Renal cortex interstitium (tissue), 11 donors: ENCODE results near the gene USP54. TPM values are rescaled to one million over a fixed set of nuclear protein-coding genes. Genes with fewer than 3 reads are reported as not detected.

ENCODE experiments used
- DNase-seq, 11 donors: peaks; one replicate each; pipeline ENCODE4 v3.0.0-alpha.2; 2013; ENCODE audit warnings: low read depth in 9 of 11, low spot score in 4 of 11; ENCODE audit errors: extremely low read depth in 1 of 11
- polyA plus RNA-seq, 3 donors: library from polyadenylated mRNA; unstranded; fragments of 120-200 nt; gene quantifications; one replicate each; pipeline ENCODE4 v1.2.1, GENCODE V29; 2013; ENCODE audit not compliant: insufficient read length in 3 of 3

The USP54 gene
- polyA plus RNA-seq, 3 donors = 34.1 to 45.7 (median 39.6) TPM

- DNase-seq = peak; percentile 33 to 68 (median 53)
These were observed 95.8 kb downstream of the USP54 start for GRCh38 chr10:73495226-73495883.

- DNase-seq = peak in 2 of 11 donors; percentile 0 to 1
These were observed 96.3 kb downstream of the USP54 start for GRCh38 chr10:73494877-73495225.

GRCh38 chr10:73494213-73494612 lies 96.9 kb downstream of the USP54 start:
- no peak for DNase-seq

- no peak for DNase-seq
These were observed 97.4 kb downstream of the USP54 start for GRCh38 chr10:73493781-73494180.

- DNase-seq = no peak
These were observed 104.5 kb downstream of the USP54 start for GRCh38 chr10:73486601-73487000.

- DNase-seq = no peak
These were observed 105.8 kb downstream of the USP54 start for GRCh38 chr10:73485320-73485719.

GRCh38 chr10:73480158-73480557 lies 111.0 kb downstream of the USP54 start:
- DNase-seq = no peak

- DNase-seq = no peak
These were observed 112.5 kb downstream of the USP54 start for GRCh38 chr10:73478636-73479035.

GRCh38 chr10:73471226-73471625 lies 119.9 kb downstream of the USP54 start:
- DNase-seq = no peak

- no peak for DNase-seq
These were observed 121.6 kb downstream of the USP54 start for GRCh38 chr10:73469579-73469978.

GRCh38 chr10:73467206-73467605 lies 123.9 kb downstream of the USP54 start:
- DNase-seq = no peak

GRCh38 chr10:73465978-73466726 lies 125.0 kb downstream of the USP54 start:
- DNase-seq = no peak

GRCh38 chr10:73460897-73461296 lies 130.2 kb downstream of the USP54 start:
- DNase-seq = no peak

- DNase-seq = no peak
These were observed 131.3 kb downstream of the USP54 start for GRCh38 chr10:73459683-73460314.

GRCh38 chr10:73456187-73456890 lies 134.8 kb downstream of the USP54 start:
- DNase-seq = no peak

- DNase-seq = no peak
These were observed 142.0 kb downstream of the USP54 start for GRCh38 chr10:73449113-73449512.

- no peak for DNase-seq
These were observed 142.8 kb downstream of the USP54 start for GRCh38 chr10:73448384-73448783.
